CD4-positive, alpha-beta T cell treated with Interleukin-10 for 1 hour (primary cell): Measurements from ENCODE around the gene CPT1A.

Experiments
- DNase-seq: peaks from one replicate; pipeline ENCODE4 v3.0.0-alpha.2; 2020

CPT1A gene

GRCh38 chr11:68750195-68751003 lies 91.3 kb downstream of the CPT1A start:
- peak; percentile 14 for DNase-seq

- DNase-seq: no peak
These were observed 92.2 kb downstream of the CPT1A start for GRCh38 chr11:68749229-68750123.

- DNase-seq: no peak
These were observed 93.7 kb downstream of the CPT1A start for GRCh38 chr11:68748061-68748460.

GRCh38 chr11:68743539-68743938 lies 98.2 kb downstream of the CPT1A start:
- DNase-seq: no peak

GRCh38 chr11:68741463-68741862 lies 100.3 kb downstream of the CPT1A start:
- DNase-seq: no peak

- DNase-seq: no peak
These were observed 106.1 kb downstream of the CPT1A start for GRCh38 chr11:68735646-68736045.

- DNase-seq: no peak
These were observed 106.6 kb downstream of the CPT1A start for GRCh38 chr11:68735125-68735524.

GRCh38 chr11:68734111-68734510 lies 107.6 kb downstream of the CPT1A start:
- no peak for DNase-seq

GRCh38 chr11:68727783-68728182 lies 113.9 kb downstream of the CPT1A start:
- no peak for DNase-seq

GRCh38 chr11:68724293-68724692 lies 117.4 kb downstream of the CPT1A start:
- DNase-seq: no peak

GRCh38 chr11:68722143-68722542 lies 119.6 kb downstream of the CPT1A start:
- DNase-seq: no peak

- no peak for DNase-seq
These were observed 120.6 kb downstream of the CPT1A start for GRCh38 chr11:68721075-68721474.

- DNase-seq: no peak
These were observed 126.1 kb downstream of the CPT1A start for GRCh38 chr11:68715456-68716122.

GRCh38 chr11:68714060-68714856 lies 127.5 kb downstream of the CPT1A start:
- DNase-seq: no peak

- DNase-seq: no peak
These were observed 130.6 kb downstream of the CPT1A start for GRCh38 chr11:68711114-68711513.

GRCh38 chr11:68710409-68710808 lies 131.3 kb downstream of the CPT1A start:
- DNase-seq: no peak

- DNase-seq: no peak
These were observed 132.7 kb downstream of the CPT1A start for GRCh38 chr11:68709062-68709461.

GRCh38 chr11:68707527-68707926 lies 134.2 kb downstream of the CPT1A start:
- DNase-seq: no peak

- no peak for DNase-seq
These were observed 136.8 kb downstream of the CPT1A start for GRCh38 chr11:68704887-68705286.
